ENCODE data around the gene ITPK1. TPM values are rescaled to one million over a fixed set of nuclear protein-coding genes. Genes with fewer than 3 reads are reported as not detected.

The ITPK1 gene
- total RNA-seq, 1 donor: 25.0 TPM

- Histone ChIP-seq H2AFZ (ENCODE audit: low read length) (no peak overlapping the region), H3K36me3 (ENCODE audit: insufficient read depth, low read length) (no peaks in the 10 kb centered on the region), H3K9me3 (ENCODE audit: low read depth, low read length) (no peaks in the 10 kb centered on the region), H3K4me2 (ENCODE audit: insufficient read depth, low read length) (no peak overlapping the region), H3K27me3 (ENCODE audit: insufficient read depth, low read length) (no peaks in the 10 kb centered on the region), H3K4me3 (ENCODE audit: insufficient read depth, low read length) (no peak overlapping the region), H4K20me1 (ENCODE audit: insufficient read depth, low read length) (peaks cover 2% of the 10 kb centered on the region), H3K27ac (ENCODE audit: low read depth, low read length) (no peak overlapping the region), H3K79me2 (ENCODE audit: insufficient read depth, low read length) (no peaks in the 10 kb centered on the region), H3K4me1 (ENCODE audit: insufficient read depth, low read length) (peaks cover 3% of the 10 kb centered on the region)
- no peak for TF ChIP-seq CTCF (IDR thresholded peaks at IDR 0.05; ENCODE audit: extremely low read depth, low read depth, low read length)
- no peak for DNase-seq (ENCODE audit: insufficient read length, low spot score, missing footprints)
These were observed 182.2 kb downstream of the ITPK1 start for GRCh38 chr14:92933481-92933880.

GRCh38 chr14:92932448-92933395, 183.0 kb downstream of the ITPK1 start:
- Histone ChIP-seq H3K36me3 (ENCODE audit: insufficient read depth, low read length) (no peaks in the 10 kb centered on the region), H4K20me1 (ENCODE audit: insufficient read depth, low read length) (peaks cover 2% of the 10 kb centered on the region), H3K4me2 (ENCODE audit: insufficient read depth, low read length) (no peak overlapping the region), H3K4me1 (ENCODE audit: insufficient read depth, low read length) (peaks cover 3% of the 10 kb centered on the region), H3K27me3 (ENCODE audit: insufficient read depth, low read length) (peaks cover 2% of the 10 kb centered on the region), H3K79me2 (ENCODE audit: insufficient read depth, low read length) (no peaks in the 10 kb centered on the region), H2AFZ (ENCODE audit: low read length) (no peak overlapping the region), H3K27ac (ENCODE audit: low read depth, low read length) (no peak overlapping the region), H3K4me3 (ENCODE audit: insufficient read depth, low read length) (no peak overlapping the region), H3K9me3 (ENCODE audit: low read depth, low read length) (no peaks in the 10 kb centered on the region)
- no peak for TF ChIP-seq CTCF (IDR thresholded peaks at IDR 0.05; ENCODE audit: extremely low read depth, low read depth, low read length)
- no peak for DNase-seq (ENCODE audit: insufficient read length, low spot score, missing footprints)

GRCh38 chr14:92931681-92932447, 183.9 kb downstream of the ITPK1 start:
- no peak overlapping the region for H3K27ac ChIP-seq (ENCODE audit: low read depth, low read length)
- H3K4me3 ChIP-seq (ENCODE audit: insufficient read depth, low read length): no peak overlapping the region
- TF ChIP-seq CTCF (IDR thresholded peaks at IDR 0.05; ENCODE audit: extremely low read depth, low read depth, low read length): no peak
- H3K79me2 ChIP-seq (ENCODE audit: insufficient read depth, low read length): no peaks in the 10 kb centered on the region
- no peak overlapping the region for H3K4me2 ChIP-seq (ENCODE audit: insufficient read depth, low read length)
- no peaks in the 10 kb centered on the region for H3K36me3 ChIP-seq (ENCODE audit: insufficient read depth, low read length)
- H3K4me1 ChIP-seq (ENCODE audit: insufficient read depth, low read length): peaks cover 3% of the 10 kb centered on the region
- no peak overlapping the region for H2AFZ ChIP-seq (ENCODE audit: low read length)
- H4K20me1 ChIP-seq (ENCODE audit: insufficient read depth, low read length): peaks cover 2% of the 10 kb centered on the region
- DNase-seq (ENCODE audit: insufficient read length, low spot score, missing footprints): no peak
- H3K9me3 ChIP-seq (ENCODE audit: low read depth, low read length): no peaks in the 10 kb centered on the region
- peaks cover 5% of the 10 kb centered on the region for H3K27me3 ChIP-seq (ENCODE audit: insufficient read depth, low read length)

All from osteoblast (primary cell).